22Rv1 (cell line): Measurements from ENCODE around the gene DSCAML1.
"Not testable (repeated sequence)": the region's sequence is repeated elsewhere in the genome, so short reads cannot be mapped to it uniquely, and the experiment has no call there.

ENCODE experiments used
- H3K27ac ChIP-seq: fragments of 450-650 bp; 2 replicates; pipeline ENCODE4 v1.5.1; 2017
- ZFX ChIP-seq: fragments of 450-650 bp; IDR thresholded peaks from 2 replicates; pipeline ENCODE4 v1.6.1; 2017; ENCODE audit warnings: antibody characterized with exemption, borderline replicate concordance
- TF ChIP-seq, protein P1 (sequence below): fragments of 450-650 bp; IDR thresholded peaks from 2 replicates; pipeline ENCODE4 v1.5.1; 2017; ENCODE audit warnings: mild to moderate bottlenecking

DSCAML1 gene

DNA sequence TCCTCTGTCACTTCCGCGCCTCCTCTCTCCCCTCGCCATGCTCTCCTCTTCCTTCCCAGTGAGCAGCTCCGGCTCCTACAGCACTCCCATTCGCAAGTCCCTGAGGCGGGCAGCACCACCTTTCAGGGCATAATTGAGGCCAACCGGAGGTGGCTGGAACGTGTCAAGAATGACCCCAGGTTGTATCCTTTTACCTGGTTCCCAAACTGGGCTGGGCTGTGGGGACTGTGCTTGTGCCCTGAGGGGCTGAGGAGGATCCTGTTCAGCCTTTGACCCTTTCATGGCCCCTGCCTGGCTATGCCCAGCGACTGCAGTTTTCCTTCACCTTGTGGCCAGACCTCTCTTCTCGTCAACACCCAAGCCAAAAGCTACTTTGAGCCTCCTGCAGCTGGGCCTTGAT is 385.3 kb downstream of the DSCAML1 start:
- no peak overlapping the region for H3K27ac ChIP-seq
- no peak for TF ChIP-seq ZFX
- TF ChIP-seq, protein P1, sequence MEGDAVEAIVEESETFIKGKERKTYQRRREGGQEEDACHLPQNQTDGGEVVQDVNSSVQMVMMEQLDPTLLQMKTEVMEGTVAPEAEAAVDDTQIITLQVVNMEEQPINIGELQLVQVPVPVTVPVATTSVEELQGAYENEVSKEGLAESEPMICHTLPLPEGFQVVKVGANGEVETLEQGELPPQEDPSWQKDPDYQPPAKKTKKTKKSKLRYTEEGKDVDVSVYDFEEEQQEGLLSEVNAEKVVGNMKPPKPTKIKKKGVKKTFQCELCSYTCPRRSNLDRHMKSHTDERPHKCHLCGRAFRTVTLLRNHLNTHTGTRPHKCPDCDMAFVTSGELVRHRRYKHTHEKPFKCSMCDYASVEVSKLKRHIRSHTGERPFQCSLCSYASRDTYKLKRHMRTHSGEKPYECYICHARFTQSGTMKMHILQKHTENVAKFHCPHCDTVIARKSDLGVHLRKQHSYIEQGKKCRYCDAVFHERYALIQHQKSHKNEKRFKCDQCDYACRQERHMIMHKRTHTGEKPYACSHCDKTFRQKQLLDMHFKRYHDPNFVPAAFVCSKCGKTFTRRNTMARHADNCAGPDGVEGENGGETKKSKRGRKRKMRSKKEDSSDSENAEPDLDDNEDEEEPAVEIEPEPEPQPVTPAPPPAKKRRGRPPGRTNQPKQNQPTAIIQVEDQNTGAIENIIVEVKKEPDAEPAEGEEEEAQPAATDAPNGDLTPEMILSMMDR: no peak

DNA sequence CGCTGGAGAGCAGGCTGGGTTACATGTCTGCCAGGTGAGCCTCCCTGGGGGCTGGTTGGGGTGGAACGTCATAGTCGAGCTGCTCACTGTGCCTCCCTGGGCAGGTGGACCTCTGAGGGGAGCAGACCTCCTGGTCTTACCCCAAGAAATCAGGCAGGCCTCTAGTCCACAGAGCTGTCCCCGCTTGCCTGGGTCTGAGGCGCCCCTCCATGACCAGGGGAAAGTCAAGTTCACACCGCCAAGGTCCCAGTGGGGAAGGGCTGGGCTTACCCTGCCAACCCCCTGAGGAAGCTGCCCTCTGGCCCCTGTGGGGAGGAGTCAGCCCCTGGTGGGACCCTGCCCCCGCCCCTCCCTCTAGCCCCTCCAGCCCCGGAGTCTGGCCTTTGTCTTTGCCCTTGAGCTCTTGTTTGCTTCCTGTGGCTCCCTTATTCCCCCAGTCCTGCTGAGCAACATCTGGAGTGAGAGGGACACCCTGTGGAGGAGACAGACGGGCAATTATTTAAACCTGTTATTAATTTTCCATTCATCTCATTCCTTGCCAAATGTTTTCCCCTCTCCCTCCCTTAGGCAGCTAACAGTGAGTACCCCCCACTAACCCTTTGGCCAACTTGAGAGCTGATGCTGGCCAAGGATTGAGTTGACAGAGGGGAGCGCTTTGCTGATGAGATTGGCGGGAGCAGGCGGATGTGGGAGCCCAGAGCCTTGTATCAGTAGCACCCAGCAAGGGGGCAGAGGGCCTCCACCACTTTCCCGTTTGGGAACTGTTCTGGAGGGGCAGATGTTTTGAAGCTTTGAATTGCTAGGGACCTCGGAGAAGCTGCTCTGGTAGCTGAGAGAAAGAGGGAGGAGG is 385.9 kb downstream of the DSCAML1 start:
- no peak overlapping the region for H3K27ac ChIP-seq
- TF ChIP-seq ZFX: no peak
- TF ChIP-seq, protein P1: no peak

DNA sequence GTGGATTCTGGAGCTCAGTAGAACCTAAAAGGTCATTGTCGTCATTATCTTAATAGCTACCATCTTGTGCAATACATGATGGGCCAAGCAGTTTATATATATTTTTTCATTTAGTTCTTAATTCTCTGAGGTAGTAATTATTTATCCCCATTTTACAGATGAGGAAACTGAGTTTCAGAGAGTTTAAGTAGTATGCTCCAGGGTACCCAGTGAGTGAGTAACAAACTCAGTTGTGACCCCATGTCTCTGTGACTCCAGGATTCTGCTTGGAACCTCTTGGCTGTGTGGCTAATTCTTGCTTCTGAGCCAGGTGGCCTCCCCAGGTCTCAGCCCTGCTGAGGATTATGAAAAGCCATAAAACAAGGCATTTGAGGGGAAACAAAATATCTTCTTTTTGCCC is 386.8 kb downstream of the DSCAML1 start:
- H3K27ac ChIP-seq: no peak overlapping the region
- no peak for TF ChIP-seq ZFX
- TF ChIP-seq, protein P1: no peak

DNA sequence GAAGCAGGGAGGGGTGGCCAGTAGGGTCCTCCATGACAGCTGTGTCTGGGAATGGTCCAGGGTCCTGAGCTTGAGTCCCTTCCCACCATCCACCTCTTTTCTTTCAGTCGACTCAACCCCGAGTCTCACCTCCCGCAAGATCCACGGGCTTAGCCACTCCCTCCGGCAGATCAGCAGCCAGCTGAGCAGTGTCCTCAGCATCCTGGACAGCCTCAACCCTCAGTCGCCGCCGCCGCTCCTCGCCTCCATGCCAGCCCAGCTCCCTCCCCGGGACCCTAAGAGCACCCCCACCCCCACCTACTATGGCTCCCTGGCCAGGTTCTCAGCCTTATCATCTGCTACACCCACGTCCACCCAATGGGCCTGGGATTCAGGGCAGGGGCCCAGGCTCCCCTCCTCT is 387.5 kb downstream of the DSCAML1 start:
- TF ChIP-seq ZFX: no peak
- TF ChIP-seq, protein P1: no peak

DNA sequence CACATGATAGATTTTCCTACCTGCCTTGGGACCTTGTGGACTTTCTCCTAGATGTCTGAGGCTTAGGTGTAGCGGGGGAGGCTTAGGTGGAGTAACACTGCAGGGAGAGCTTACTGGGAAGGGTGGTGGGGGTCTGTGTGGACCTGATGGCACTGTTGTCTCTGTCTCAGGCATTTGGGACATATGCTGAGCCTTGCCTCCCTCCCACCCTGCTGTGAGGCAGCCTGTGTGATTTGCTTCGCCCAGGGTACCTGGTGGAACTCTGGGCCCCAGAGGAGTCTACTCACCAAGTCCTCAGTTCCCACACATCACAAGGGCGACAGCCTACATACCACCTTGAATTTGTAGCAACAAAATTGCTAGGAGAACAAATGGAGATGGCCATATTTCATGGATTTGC is 388.7 kb downstream of the DSCAML1 start:
- H3K27ac ChIP-seq: no peak overlapping the region
- TF ChIP-seq, protein P1: no peak
- TF ChIP-seq ZFX: no peak

More for the DNA sequence above, 387.5 kb downstream of the DSCAML1 start:
- no peak overlapping the region for H3K27ac ChIP-seq

GRCh38 chr11:117407016-117407415 is 390.0 kb downstream of the DSCAML1 start:
- H3K27ac ChIP-seq: no peak overlapping the region
- TF ChIP-seq, protein P1: no peak
- TF ChIP-seq ZFX: no peak

DNA sequence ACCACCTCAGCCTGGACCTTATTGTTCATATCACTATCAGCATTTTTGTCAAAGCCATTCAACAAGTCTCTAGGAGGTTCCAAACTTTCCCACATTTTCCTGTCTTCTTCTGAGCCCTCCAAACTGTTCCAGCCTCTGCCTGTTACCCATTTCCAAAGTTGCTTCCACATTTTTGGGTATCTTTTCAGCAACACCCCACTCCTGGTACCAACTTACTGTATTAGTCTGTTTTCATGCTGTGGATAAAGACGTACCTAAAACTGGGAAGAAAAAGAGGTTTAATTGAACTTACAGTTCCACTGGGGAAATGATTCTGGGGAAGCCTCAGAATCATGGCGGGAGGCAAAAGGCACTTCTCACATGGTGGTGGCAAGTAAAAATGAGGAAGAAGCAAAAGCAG is 391.1 kb downstream of the DSCAML1 start:
- H3K27ac ChIP-seq: not testable (repeated sequence)

GRCh38 chr11:117399100-117399840 is 397.7 kb downstream of the DSCAML1 start:
- H3K27ac ChIP-seq: not testable (repeated sequence)

- H3K27ac ChIP-seq: not testable (repeated sequence)
Measured at GRCh38 chr11:117398618-117399017, 398.4 kb downstream of the DSCAML1 start.
